ENCODE data around the gene FOLR2. TPM values are rescaled to one million over a fixed set of nuclear protein-coding genes. Genes with fewer than 3 reads are reported as not detected.

FOLR2 gene
- polyA plus RNA-seq, 2 donors = 1.1 to 2.8 TPM

DNA sequence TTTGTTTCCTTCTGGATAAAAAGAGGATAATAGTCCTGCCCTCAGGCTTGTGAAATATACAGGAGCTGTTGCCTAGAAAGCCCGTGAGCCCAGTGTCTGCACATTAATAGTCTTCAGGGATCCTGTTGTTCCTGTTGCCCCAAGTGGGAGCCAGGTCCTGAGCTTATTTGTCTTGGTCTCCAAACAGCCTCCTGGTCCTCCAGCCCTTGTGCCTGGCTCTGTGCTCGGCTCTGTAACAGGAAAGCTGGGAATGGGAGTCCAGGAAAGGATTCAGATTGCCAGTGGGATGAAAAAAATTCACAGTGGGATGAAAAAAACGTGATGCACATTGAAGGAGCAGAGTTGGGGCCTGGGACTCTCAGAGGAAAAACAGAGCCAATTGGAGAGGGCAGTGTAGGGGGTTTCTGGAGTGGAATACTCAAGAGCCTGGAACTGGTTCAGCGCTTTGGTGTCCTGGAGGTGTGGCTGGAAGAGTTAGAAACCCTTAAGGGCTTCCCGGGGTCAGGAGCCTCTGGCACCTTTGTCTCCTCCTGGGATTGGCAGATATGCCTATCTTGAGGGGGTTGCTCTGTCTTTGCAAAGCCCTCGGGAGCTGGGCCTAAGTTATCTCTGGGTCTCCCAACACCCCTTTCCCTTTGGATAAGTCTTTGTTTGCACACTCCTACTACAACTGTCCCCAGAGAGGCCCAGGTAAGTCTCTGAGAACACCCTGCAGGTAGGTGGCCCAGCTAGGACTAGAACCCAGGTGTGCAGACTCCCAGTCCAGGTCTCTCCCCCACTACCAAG, 5.7 kb downstream of the FOLR2 start:
- Histone ChIP-seq H3K27ac (ENCODE audit: low read depth in 2 of 2, low read length in 1 of 2) (peak overlapping the region; percentile 82 to 89), H3K9me3 (ENCODE audit: control insufficient read depth in 2 of 2, insufficient read depth in 1 of 2, low read depth in 1 of 2, low read length in 1 of 2) (no peaks in the 10 kb centered on the region), H3K4me3 (ENCODE audit: low read depth in 1 of 2, low read length in 2 of 2) (peak overlapping the region; percentile 60 to 79), H3K4me1 (ENCODE audit: control insufficient read depth in 2 of 2, insufficient read depth in 2 of 2, low read length in 1 of 2) (peaks cover 0 to 7% of the 10 kb centered on the region in 2 donors), H3K36me3 (ENCODE audit: control insufficient read depth in 2 of 2, insufficient read depth in 2 of 2, low read length in 1 of 2) (no peaks in the 10 kb centered on the region), H3K27me3 (ENCODE audit: control insufficient read depth in 1 of 2, insufficient read depth in 2 of 2, low read length in 2 of 2) (peaks cover 0 to 3% of the 10 kb centered on the region in 2 donors)
- WGBS, 2 donors = 49 to 58% methylated on average over 6 of the region's 6 CpGs

GRCh38 chr11:72222907-72223614, 6.5 kb downstream of the FOLR2 start:
- Histone ChIP-seq H3K27ac (ENCODE audit: low read depth in 2 of 2, low read length in 1 of 2) (peak overlapping the region; percentile 89 to 97), H3K9me3 (ENCODE audit: control insufficient read depth in 2 of 2, insufficient read depth in 1 of 2, low read depth in 1 of 2, low read length in 1 of 2) (no peaks in the 10 kb centered on the region), H3K4me1 (ENCODE audit: control insufficient read depth in 2 of 2, insufficient read depth in 2 of 2, low read length in 1 of 2) (peaks cover 0 to 7% of the 10 kb centered on the region in 2 donors), H3K27me3 (ENCODE audit: control insufficient read depth in 1 of 2, insufficient read depth in 2 of 2, low read length in 2 of 2) (peaks cover 0 to 2% of the 10 kb centered on the region in 2 donors), H3K4me3 (ENCODE audit: low read depth in 1 of 2, low read length in 2 of 2) (peak overlapping the region; percentile 60 to 79), H3K36me3 (ENCODE audit: control insufficient read depth in 2 of 2, insufficient read depth in 2 of 2, low read length in 1 of 2) (peaks cover 0 to under 1% of the 10 kb centered on the region in 2 donors)
- WGBS, 2 donors = 0% methylated on average over 33 to 47 of the region's 47 CpGs

- Histone ChIP-seq H3K4me3 (ENCODE audit: low read depth in 1 of 2, low read length in 2 of 2) (peak overlapping the region; percentile 60 to 79), H3K9me3 (ENCODE audit: control insufficient read depth in 2 of 2, insufficient read depth in 1 of 2, low read depth in 1 of 2, low read length in 1 of 2) (no peaks in the 10 kb centered on the region), H3K36me3 (ENCODE audit: control insufficient read depth in 2 of 2, insufficient read depth in 2 of 2, low read length in 1 of 2) (peaks cover 3 to 7% of the 10 kb centered on the region in 2 donors), H3K27ac (ENCODE audit: low read depth in 2 of 2, low read length in 1 of 2) (peak overlapping the region; percentile 89 to 97), H3K4me1 (ENCODE audit: control insufficient read depth in 2 of 2, insufficient read depth in 2 of 2, low read length in 1 of 2) (peaks cover 0 to 7% of the 10 kb centered on the region in 2 donors), H3K27me3 (ENCODE audit: control insufficient read depth in 1 of 2, insufficient read depth in 2 of 2, low read length in 2 of 2) (no peaks in the 10 kb centered on the region)
- 1% methylated on average over 59 to 84 of the region's 84 CpGs for WGBS, 2 donors
Measured at GRCh38 chr11:72223615-72224563, 7.3 kb downstream of the FOLR2 start.

DNA sequence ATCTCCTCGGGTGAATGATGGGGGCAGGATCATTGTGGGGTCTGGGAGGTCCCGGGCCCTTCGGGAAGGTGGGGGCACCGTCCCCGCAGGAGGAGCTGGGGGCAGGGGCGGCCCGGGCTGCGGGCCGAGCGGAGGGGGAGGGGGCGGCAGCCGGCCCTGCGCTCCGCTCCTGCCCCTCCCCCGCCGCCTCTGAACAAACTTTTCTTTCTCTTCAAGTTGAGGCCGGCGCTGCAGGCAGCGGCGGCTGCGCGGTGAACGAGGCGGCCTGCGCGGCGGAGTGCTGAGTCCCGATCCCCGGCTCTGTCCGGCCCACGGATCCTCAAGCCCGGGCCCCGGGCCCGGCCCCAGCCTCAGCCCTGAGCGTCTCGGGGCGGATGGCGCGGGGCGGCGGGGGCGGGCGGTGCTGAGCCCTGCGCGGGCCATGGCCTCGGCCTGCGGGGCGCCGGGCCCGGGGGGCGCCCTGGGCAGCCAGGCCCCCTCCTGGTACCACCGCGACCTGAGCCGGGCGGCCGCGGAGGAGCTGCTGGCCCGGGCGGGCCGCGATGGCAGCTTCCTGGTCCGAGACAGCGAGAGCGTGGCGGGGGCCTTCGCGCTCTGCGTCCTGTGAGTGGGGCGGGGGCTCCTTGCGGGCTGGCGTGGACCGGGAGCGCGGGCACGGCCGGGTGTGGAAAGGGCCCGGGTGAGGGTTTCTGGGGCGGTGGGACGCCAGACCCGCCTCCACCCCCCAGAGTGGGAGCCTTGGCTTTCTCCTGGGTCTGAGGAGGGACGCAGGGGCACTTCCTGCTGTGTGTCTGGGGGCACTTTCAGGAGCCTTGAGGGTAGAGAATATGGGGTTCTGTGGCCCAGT, 8.2 kb downstream of the FOLR2 start, which contains the start of gene INPPL1:
Gene INPPL1 (plus strand): TSS at position 204 of the 847 bp plus-strand sequence. CDS start 218 bp downstream, at position 422.
- Histone ChIP-seq H3K36me3 (ENCODE audit: control insufficient read depth in 2 of 2, insufficient read depth in 2 of 2, low read length in 1 of 2) (peaks cover 4 to 15% of the 10 kb centered on the region in 2 donors), H3K4me1 (ENCODE audit: control insufficient read depth in 2 of 2, insufficient read depth in 2 of 2, low read length in 1 of 2) (peaks cover 0 to 7% of the 10 kb centered on the region in 2 donors), H3K27me3 (ENCODE audit: control insufficient read depth in 1 of 2, insufficient read depth in 2 of 2, low read length in 2 of 2) (no peaks in the 10 kb centered on the region), H3K9me3 (ENCODE audit: control insufficient read depth in 2 of 2, insufficient read depth in 1 of 2, low read depth in 1 of 2, low read length in 1 of 2) (no peaks in the 10 kb centered on the region), H3K4me3 (ENCODE audit: low read depth in 1 of 2, low read length in 2 of 2) (peak within 1 kb of the TSS; percentile 60 to 79), H3K27ac (ENCODE audit: low read depth in 2 of 2, low read length in 1 of 2) (peak within 1 kb of the TSS; percentile 89 to 97)
- WGBS, 2 donors = 0 to 1% methylated on average over 38 to 81 of the region's 81 CpGs

GRCh38 chr11:72225411-72225951, 8.9 kb downstream of the FOLR2 start:
- H3K27ac ChIP-seq (ENCODE audit: low read depth in 2 of 2, low read length in 1 of 2) = peak overlapping the region in 1 of 2 donors; percentile 26
- peaks cover 0 to 7% of the 10 kb centered on the region in 2 donors for H3K4me1 ChIP-seq (ENCODE audit: control insufficient read depth in 2 of 2, insufficient read depth in 2 of 2, low read length in 1 of 2)
- peak overlapping the region; percentile 60 to 79 for H3K4me3 ChIP-seq (ENCODE audit: low read depth in 1 of 2, low read length in 2 of 2)
- no peaks in the 10 kb centered on the region for H3K9me3 ChIP-seq (ENCODE audit: control insufficient read depth in 2 of 2, insufficient read depth in 1 of 2, low read depth in 1 of 2, low read length in 1 of 2)
- no peaks in the 10 kb centered on the region for H3K27me3 ChIP-seq (ENCODE audit: control insufficient read depth in 1 of 2, insufficient read depth in 2 of 2, low read length in 2 of 2)
- 10 to 12% methylated on average over 11 of the region's 11 CpGs for WGBS, 2 donors
- peaks cover 6 to 22% of the 10 kb centered on the region in 2 donors for H3K36me3 ChIP-seq (ENCODE audit: control insufficient read depth in 2 of 2, insufficient read depth in 2 of 2, low read length in 1 of 2)

- H3K9me3 ChIP-seq (ENCODE audit: control insufficient read depth in 2 of 2, insufficient read depth in 1 of 2, low read depth in 1 of 2, low read length in 1 of 2) = no peaks in the 10 kb centered on the region
- H3K27ac ChIP-seq (ENCODE audit: low read depth in 2 of 2, low read length in 1 of 2) = peak overlapping the region in 1 of 2 donors; percentile 20
- peaks cover 12 to 34% of the 10 kb centered on the region in 2 donors for H3K36me3 ChIP-seq (ENCODE audit: control insufficient read depth in 2 of 2, insufficient read depth in 2 of 2, low read length in 1 of 2)
- WGBS, 2 donors = 65 to 67% methylated on average over 5 of the region's 5 CpGs
- peaks cover 0 to 7% of the 10 kb centered on the region in 2 donors for H3K4me1 ChIP-seq (ENCODE audit: control insufficient read depth in 2 of 2, insufficient read depth in 2 of 2, low read length in 1 of 2)
- no peaks in the 10 kb centered on the region for H3K27me3 ChIP-seq (ENCODE audit: control insufficient read depth in 1 of 2, insufficient read depth in 2 of 2, low read length in 2 of 2)
- no peak overlapping the region for H3K4me3 ChIP-seq (ENCODE audit: low read depth in 1 of 2, low read length in 2 of 2)
Measured at GRCh38 chr11:72226701-72227100, 10.1 kb downstream of the FOLR2 start.

DNA sequence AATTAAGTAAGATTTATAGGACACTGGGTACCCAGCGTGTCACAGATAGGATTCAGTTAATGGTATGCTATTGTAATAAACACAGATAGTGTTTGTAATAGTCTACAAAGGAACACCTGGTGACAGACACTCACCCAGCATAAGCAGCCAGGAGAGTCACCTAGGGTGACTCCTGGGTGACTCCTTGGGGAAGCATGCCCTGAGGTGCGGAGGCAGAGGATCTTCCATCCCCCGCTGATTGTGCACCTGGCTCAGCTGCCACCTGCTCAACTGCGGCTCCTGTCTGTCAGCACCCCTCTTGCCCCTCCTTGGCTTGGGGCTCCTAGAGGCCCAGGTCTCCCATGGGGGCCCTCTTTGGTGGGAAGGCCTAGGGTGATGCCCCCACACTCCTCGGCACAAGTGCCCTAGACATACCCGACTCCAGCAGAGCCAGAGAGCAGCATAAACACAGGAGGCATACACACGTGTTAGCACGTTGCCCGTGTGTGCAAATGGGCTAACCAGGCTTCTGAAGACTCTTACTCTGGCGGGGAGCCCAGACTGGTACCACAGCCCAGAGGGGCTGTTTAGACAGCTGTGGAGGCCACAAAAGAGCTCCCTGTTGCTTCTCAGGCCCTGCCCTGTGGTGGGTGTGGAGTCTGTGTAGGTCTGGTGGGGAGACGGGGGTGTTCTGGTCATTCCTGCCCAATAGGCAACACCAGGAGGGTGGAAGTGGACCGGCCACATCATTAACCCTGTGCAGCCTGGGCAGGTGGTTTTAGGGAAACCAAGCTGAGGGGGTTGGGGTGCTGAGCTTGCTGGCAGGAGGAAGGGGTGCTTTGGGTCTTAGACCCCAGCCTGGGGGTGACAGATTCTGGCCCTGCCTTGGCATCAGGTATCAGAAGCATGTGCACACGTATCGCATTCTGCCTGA, 11.0 kb downstream of the FOLR2 start:
- Histone ChIP-seq H3K9me3 (ENCODE audit: control insufficient read depth in 2 of 2, insufficient read depth in 1 of 2, low read depth in 1 of 2, low read length in 1 of 2) (no peaks in the 10 kb centered on the region), H3K27ac (ENCODE audit: low read depth in 2 of 2, low read length in 1 of 2) (no peak overlapping the region), H3K36me3 (ENCODE audit: control insufficient read depth in 2 of 2, insufficient read depth in 2 of 2, low read length in 1 of 2) (peaks cover 19 to 42% of the 10 kb centered on the region in 2 donors), H3K4me1 (ENCODE audit: control insufficient read depth in 2 of 2, insufficient read depth in 2 of 2, low read length in 1 of 2) (peaks cover 0 to 7% of the 10 kb centered on the region in 2 donors), H3K4me3 (ENCODE audit: low read depth in 1 of 2, low read length in 2 of 2) (no peak overlapping the region), H3K27me3 (ENCODE audit: control insufficient read depth in 1 of 2, insufficient read depth in 2 of 2, low read length in 2 of 2) (no peaks in the 10 kb centered on the region)
- WGBS, 2 donors = 67 to 79% methylated on average over 14 of the region's 14 CpGs

Measured in esophagus (tissue), 2 donors.